WTC11 (cell line): ENCODE data around the gene GOLGA8B. TPM values are rescaled to one million over a fixed set of nuclear protein-coding genes. Genes with fewer than 3 reads are reported as not detected.

Experiments used
- ATAC-seq: fragments of 200-7000 bp; cut with Tn5 transposase; 2 replicates; pipeline ENCODE4 v1.10.0; 2021; ENCODE audit warnings: mild to moderate bottlenecking, moderate library complexity
- CTCF ChIA-PET: fragments of 300-600 bp; sonication (Branson Sonifier 250); formaldehyde crosslinking; loops from one replicate; lab custom pipeline; 2021; ENCODE audit warnings: antibody characterized with exemption; lab: Charles Lee
- POLR2A ChIA-PET: fragments of 350-600 bp; sonication (Branson Sonifier 250); formaldehyde crosslinking; loops from one replicate; lab custom pipeline; 2021; ENCODE audit warnings: antibody characterized with exemption; lab: Charles Lee
- DNase-seq: peaks from one replicate; pipeline ENCODE4 v3.0.0; 2021; ENCODE audit warnings: low spot score
- H3K27ac Mint-ChIP-seq: 2 replicates; pipeline ENCODE4 v1.8.0; 2021; ENCODE audit warnings: mixed read lengths
- H3K27me3 Mint-ChIP-seq: 2 replicates; pipeline ENCODE4 v1.8.0; 2021; ENCODE audit warnings: low read depth, mild to moderate bottlenecking, moderate library complexity, mixed read lengths
- H3K36me3 Mint-ChIP-seq: 2 replicates; pipeline ENCODE4 v1.8.0; 2021; ENCODE audit warnings: mixed read lengths
- H3K4me1 Mint-ChIP-seq: 2 replicates; pipeline ENCODE4 v1.8.0; 2022; ENCODE audit warnings: mixed read lengths
- H3K4me3 Mint-ChIP-seq: 2 replicates; pipeline ENCODE4 v1.8.0; 2021; ENCODE audit warnings: mild to moderate bottlenecking, moderate library complexity, mixed read lengths
- H3K9me3 Mint-ChIP-seq: 2 replicates; pipeline ENCODE4 v1.8.0; 2021; ENCODE audit warnings: mixed read lengths
- AR ChIP-seq: fragments of 250-450 bp; sonication (Bioruptor Pico); IDR thresholded peaks from 2 replicates; pipeline ENCODE4 v1.9.0; 2021; ENCODE audit warnings: mild to moderate bottlenecking
- E2F4 ChIP-seq: sonication (generic); formaldehyde crosslinking; IDR thresholded peaks from 2 replicates; pipeline ENCODE4 v1.8.1; 2022; ENCODE audit warnings: low read depth, mild to moderate bottlenecking, moderate library complexity, missing genetic modification reagents, borderline replicate concordance
- FOXK1 ChIP-seq: sonication (generic); formaldehyde crosslinking; IDR thresholded peaks from 2 replicates; pipeline ENCODE4 v1.8.0; 2022; ENCODE audit warnings: mild to moderate bottlenecking, moderate library complexity, missing genetic modification reagents
- GTF2I ChIP-seq: fragments of 250-450 bp; sonication (Bioruptor Pico); conservative IDR thresholded peaks from 2 replicates; pipeline ENCODE4 v1.4.0; 2021; ENCODE audit warnings: mild to moderate bottlenecking
- NFATC4 ChIP-seq: fragments of 250-450 bp; sonication (Bioruptor Pico); IDR thresholded peaks from 2 replicates; pipeline ENCODE4 v1.9.0; 2021; ENCODE audit warnings: mild to moderate bottlenecking
- SOX15 ChIP-seq: fragments of 250-450 bp; sonication (Bioruptor Pico); IDR thresholded peaks from 2 replicates; pipeline ENCODE4 v1.9.0; 2021; ENCODE audit warnings: mild to moderate bottlenecking
- SP1 ChIP-seq: sonication (generic); formaldehyde crosslinking; conservative IDR thresholded peaks from 2 replicates; pipeline ENCODE4 v1.8.1; 2022; ENCODE audit warnings: missing genetic modification reagents
- ZNF121 ChIP-seq: sonication (generic); formaldehyde crosslinking; IDR thresholded peaks from 2 replicates; pipeline ENCODE4 v1.8.0; 2023; ENCODE audit warnings: missing genetic modification reagents
- ZNF532 ChIP-seq: fragments of 250-450 bp; sonication (Bioruptor Pico); IDR thresholded peaks from 2 replicates; pipeline ENCODE4 v1.9.0; 2021; ENCODE audit warnings: mild to moderate bottlenecking, borderline replicate concordance
- total RNA-seq: library from RNA; stranded (reverse); gene quantifications from 3 replicates; pipeline ENCODE4 v1.2.3, GENCODE V29; 2021
- TF ChIP-seq, protein P1 (sequence below): fragments of 200-600 bp; IDR thresholded peaks from 2 replicates; pipeline ENCODE4 v1.8.0; 2022; ENCODE audit warnings: antibody characterized with exemption
- TF ChIP-seq, protein P2 (sequence below): sonication (generic); formaldehyde crosslinking; IDR thresholded peaks from 2 replicates; pipeline ENCODE4 v1.8.1; 2022; ENCODE audit warnings: missing genetic modification reagents, borderline replicate concordance
- TF ChIP-seq, protein P3 (sequence below): sonication (generic); formaldehyde crosslinking; IDR thresholded peaks from 2 replicates; pipeline ENCODE4 v1.8.0; 2023; ENCODE audit warnings: mild to moderate bottlenecking, missing genetic modification reagents
- TF ChIP-seq, protein P4 (sequence below): sonication (generic); formaldehyde crosslinking; IDR thresholded peaks from 2 replicates; pipeline ENCODE4 v1.8.1; 2023; ENCODE audit warnings: mild to moderate bottlenecking, missing genetic modification reagents, moderate library complexity

The GOLGA8B gene
- total RNA-seq, 1 experiment from 2014 or later, result 29.0 TPM

DNA sequence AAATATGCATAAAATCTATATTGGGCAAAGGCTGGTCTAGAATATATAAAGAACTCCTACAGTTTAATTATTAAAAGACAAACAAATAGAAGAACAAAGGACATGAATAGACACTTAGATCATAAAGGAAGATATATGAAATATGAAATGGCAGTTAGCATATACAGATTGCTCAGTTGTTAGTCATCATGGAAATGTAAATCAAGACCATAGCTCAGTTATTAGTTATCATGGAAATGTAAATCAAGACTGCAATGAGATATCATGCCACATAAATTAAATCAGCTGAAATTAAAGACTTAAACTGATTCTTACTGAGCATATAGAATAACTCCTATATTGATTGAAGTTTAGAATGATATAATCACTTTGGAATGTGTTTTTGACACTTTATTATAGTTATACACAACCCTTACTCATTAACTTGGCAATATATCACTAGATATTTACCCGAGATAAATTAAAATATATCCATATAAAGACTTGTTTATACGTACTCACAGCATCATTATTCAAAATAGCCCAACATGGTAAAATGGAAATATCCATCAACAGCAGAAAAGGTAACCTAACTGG lies 45.2 kb upstream of the GOLGA8B start:
- Mint-ChIP-seq H3K4me3 (no peak overlapping the region), H3K27ac (no peak overlapping the region), H3K27me3 (peaks cover 4% of the 10 kb centered on the region; the same call in 1 of the 2 replicates), H3K36me3 (no peaks in the 10 kb centered on the region), H3K9me3 (peaks cover 16% of the 10 kb centered on the region), H3K4me1 (no peaks in the 10 kb centered on the region)
- DNase-seq (no peak), ATAC-seq (no peak)
- TF ChIP-seq FOXK1 (CRISPR knock-in tag), result no peak
- TF ChIP-seq AR (CRISPR knock-in tag), result no peak
- TF ChIP-seq, protein P1, sequence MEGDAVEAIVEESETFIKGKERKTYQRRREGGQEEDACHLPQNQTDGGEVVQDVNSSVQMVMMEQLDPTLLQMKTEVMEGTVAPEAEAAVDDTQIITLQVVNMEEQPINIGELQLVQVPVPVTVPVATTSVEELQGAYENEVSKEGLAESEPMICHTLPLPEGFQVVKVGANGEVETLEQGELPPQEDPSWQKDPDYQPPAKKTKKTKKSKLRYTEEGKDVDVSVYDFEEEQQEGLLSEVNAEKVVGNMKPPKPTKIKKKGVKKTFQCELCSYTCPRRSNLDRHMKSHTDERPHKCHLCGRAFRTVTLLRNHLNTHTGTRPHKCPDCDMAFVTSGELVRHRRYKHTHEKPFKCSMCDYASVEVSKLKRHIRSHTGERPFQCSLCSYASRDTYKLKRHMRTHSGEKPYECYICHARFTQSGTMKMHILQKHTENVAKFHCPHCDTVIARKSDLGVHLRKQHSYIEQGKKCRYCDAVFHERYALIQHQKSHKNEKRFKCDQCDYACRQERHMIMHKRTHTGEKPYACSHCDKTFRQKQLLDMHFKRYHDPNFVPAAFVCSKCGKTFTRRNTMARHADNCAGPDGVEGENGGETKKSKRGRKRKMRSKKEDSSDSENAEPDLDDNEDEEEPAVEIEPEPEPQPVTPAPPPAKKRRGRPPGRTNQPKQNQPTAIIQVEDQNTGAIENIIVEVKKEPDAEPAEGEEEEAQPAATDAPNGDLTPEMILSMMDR, result no peak
- no peak for TF ChIP-seq GTF2I (CRISPR knock-in tag)
- TF ChIP-seq, protein P2, sequence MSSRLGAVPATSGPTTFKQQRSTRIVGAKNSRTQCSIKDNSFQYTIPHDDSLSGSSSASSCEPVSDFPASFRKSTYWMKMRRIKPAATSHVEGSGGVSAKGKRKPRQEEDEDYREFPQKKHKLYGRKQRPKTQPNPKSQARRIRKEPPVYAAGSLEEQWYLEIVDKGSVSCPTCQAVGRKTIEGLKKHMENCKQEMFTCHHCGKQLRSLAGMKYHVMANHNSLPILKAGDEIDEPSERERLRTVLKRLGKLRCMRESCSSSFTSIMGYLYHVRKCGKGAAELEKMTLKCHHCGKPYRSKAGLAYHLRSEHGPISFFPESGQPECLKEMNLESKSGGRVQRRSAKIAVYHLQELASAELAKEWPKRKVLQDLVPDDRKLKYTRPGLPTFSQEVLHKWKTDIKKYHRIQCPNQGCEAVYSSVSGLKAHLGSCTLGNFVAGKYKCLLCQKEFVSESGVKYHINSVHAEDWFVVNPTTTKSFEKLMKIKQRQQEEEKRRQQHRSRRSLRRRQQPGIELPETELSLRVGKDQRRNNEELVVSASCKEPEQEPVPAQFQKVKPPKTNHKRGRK (CRISPR knock-in tag), result no peak
- TF ChIP-seq E2F4 (CRISPR knock-in tag), result no peak
- TF ChIP-seq, protein P3, sequence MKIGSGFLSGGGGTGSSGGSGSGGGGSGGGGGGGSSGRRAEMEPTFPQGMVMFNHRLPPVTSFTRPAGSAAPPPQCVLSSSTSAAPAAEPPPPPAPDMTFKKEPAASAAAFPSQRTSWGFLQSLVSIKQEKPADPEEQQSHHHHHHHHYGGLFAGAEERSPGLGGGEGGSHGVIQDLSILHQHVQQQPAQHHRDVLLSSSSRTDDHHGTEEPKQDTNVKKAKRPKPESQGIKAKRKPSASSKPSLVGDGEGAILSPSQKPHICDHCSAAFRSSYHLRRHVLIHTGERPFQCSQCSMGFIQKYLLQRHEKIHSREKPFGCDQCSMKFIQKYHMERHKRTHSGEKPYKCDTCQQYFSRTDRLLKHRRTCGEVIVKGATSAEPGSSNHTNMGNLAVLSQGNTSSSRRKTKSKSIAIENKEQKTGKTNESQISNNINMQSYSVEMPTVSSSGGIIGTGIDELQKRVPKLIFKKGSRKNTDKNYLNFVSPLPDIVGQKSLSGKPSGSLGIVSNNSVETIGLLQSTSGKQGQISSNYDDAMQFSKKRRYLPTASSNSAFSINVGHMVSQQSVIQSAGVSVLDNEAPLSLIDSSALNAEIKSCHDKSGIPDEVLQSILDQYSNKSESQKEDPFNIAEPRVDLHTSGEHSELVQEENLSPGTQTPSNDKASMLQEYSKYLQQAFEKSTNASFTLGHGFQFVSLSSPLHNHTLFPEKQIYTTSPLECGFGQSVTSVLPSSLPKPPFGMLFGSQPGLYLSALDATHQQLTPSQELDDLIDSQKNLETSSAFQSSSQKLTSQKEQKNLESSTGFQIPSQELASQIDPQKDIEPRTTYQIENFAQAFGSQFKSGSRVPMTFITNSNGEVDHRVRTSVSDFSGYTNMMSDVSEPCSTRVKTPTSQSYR (CRISPR knock-in tag), result no peak
- no peak for TF ChIP-seq NFATC4 (CRISPR knock-in tag)
- TF ChIP-seq, protein P4, sequence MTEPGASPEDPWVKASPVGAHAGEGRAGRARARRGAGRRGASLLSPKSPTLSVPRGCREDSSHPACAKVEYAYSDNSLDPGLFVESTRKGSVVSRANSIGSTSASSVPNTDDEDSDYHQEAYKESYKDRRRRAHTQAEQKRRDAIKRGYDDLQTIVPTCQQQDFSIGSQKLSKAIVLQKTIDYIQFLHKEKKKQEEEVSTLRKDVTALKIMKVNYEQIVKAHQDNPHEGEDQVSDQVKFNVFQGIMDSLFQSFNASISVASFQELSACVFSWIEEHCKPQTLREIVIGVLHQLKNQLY (CRISPR knock-in tag), result no peak
- TF ChIP-seq SOX15 (CRISPR knock-in tag), result no peak
- no peak for TF ChIP-seq ZNF532
- no peak for TF ChIP-seq SP1 (CRISPR knock-in tag)
- TF ChIP-seq ZNF121 (CRISPR knock-in tag), result no peak
- POLR2A ChIA-PET, result no interaction called here
- CTCF ChIA-PET, result no interaction called here
